Spleen (tissue), 11 donors: Measurements from ENCODE around the gene TIMM17B. TPM values are rescaled to one million over a fixed set of nuclear protein-coding genes. Genes with fewer than 3 reads are reported as not detected.
A peak's percentile ranks its signal among the peaks of the same experiment; 100 is the strongest.

Experiments used
- DNase-seq: peaks from one replicate; pipeline ENCODE4 v3.0.0-alpha.2; 2020
- H3K27ac ChIP-seq, 8 donors: fragments of 200-600 bp; sonication (generic) in 7 of 8; 1 replicate in 4 of 8; 2 replicates in 4 of 8; pipeline versions ENCODE4 v1.5.0 to v1.8.0; 2016 to 2021; ENCODE audit warnings: inconsistent platforms in 4 of 8, mild to moderate bottlenecking in 4 of 8, moderate library complexity in 1 of 8
- H3K27me3 ChIP-seq, 7 donors: fragments of 200-600 bp; sonication (generic) in 6 of 7; replicated peaks in 1 of 7; 1 replicate in 4 of 7; 2 replicates in 3 of 7; pipeline versions ENCODE4 v1.5.0 to v1.8.0; 2016 to 2021; ENCODE audit warnings: inconsistent platforms in 3 of 7, mild to moderate bottlenecking in 1 of 7
- H3K36me3 ChIP-seq, 6 donors: fragments of 200-600 bp; sonication (generic) in 5 of 6; 1 replicate in 4 of 6; 2 replicates in 2 of 6; pipeline versions ENCODE4 v1.5.0 to v1.8.0; 2016 to 2021; ENCODE audit warnings: inconsistent platforms in 2 of 6
- H3K4me1 ChIP-seq, 6 donors: fragments of 200-600 bp; sonication (generic) in 5 of 6; 1 replicate in 3 of 6; 2 replicates in 3 of 6; pipeline versions ENCODE4 v1.5.0 to v1.8.0; 2016 to 2021; ENCODE audit warnings: inconsistent platforms in 3 of 6
- H3K4me3 ChIP-seq, 8 donors: fragments of 200-600 bp; sonication (generic) in 7 of 8; 1 replicate in 4 of 8; 2 replicates in 4 of 8; pipeline versions ENCODE4 v1.5.0 to v1.8.0; 2016 to 2021; ENCODE audit warnings: inconsistent platforms in 4 of 8, mild to moderate bottlenecking in 4 of 8, moderate library complexity in 2 of 8
- H3K9me3 ChIP-seq, 8 donors: fragments of 200-600 bp; sonication (generic) in 7 of 8; 1 replicate in 4 of 8; 2 replicates in 4 of 8; pipeline versions ENCODE4 v1.5.0 to v1.8.0; 2016 to 2021; ENCODE audit warnings: inconsistent platforms in 4 of 8
- POLR2A ChIP-seq, 3 donors: fragments of 450-650 bp; IDR thresholded peaks; one replicate each; pipeline ENCODE4 v1.5.1; 2017; ENCODE audit warnings: antibody characterized with exemption in 3 of 3, mild to moderate bottlenecking in 1 of 3
- POLR2AphosphoS5 ChIP-seq, 3 donors: sonication (generic); formaldehyde crosslinking; IDR thresholded peaks; one replicate each; pipeline ENCODE4 v1.5.1; 2017; ENCODE audit warnings: antibody characterized with exemption in 3 of 3
- WGBS, 5 donors: extraction: QIAGEN DNeasy Blood & Tissue Kit in 3 of 5; methylation state at CpG; one replicate each; pipeline versions ENCODE4 v1.1.5 to v1.1.7; 2013 to 2018; 5-methylcytosine and 5-hydroxymethylcytosine counted together
- intact Hi-C: fragments of 100-400 bp; cut with DNase I; formaldehyde crosslinking; loops from one replicate; pipeline ENCODE4 v1.15.0; 2023; ENCODE audit warnings: low total_unique reads
- polyA plus RNA-seq, 3 donors: library from polyadenylated mRNA; stranded (reverse); fragments of 200-250 nt; gene quantifications; one replicate each; pipeline ENCODE4 v1.2.1, GENCODE V29; 2013
- total RNA-seq, 7 donors: library from RNA; depleted of rRNA in 3 of 7; stranded (reverse); fragments of >200 nt in 3 of 7; fragmentation: NEBNext Ultra II Directional in 4 of 7; extraction: Animal tissue kit (Norgen Biotek cat#: 25700) in 4 of 7; gene quantifications; one replicate each; pipeline versions ENCODE4 v1.1.0 to v1.2.1, GENCODE V29; 2016 to 2021
- TF ChIP-seq, protein P1 (sequence below), 11 experiments: fragments of 200-600 bp in 7 of 11; fragments of 450-650 bp in 4 of 11; sonication (generic) in 4 of 11; IDR thresholded peaks in 8 of 11; conservative IDR thresholded peaks in 3 of 11; 1 replicate in 7 of 11; 2 replicates in 4 of 11; pipeline versions ENCODE4 v1.4.0 to v1.8.0; 2016 to 2021; ENCODE audit warnings: antibody characterized with exemption in 11 of 11, inconsistent platforms in 4 of 11, mild to moderate bottlenecking in 1 of 11
- donor health status: healthy with polysubstance abuse.
- donor health status: DM: no; HTN: no; CAD: no; lungs with moderate emphysema.
- donor health status: DM: no; HTN: no; CAD: no.
- donor health status: Bipolar disorder and iron deficiency.
- donor health status: healthy.
- donor health status: DM: no; HTN: no; CAD: no.
- donor health status: DM: yes; HTN: yes; CAD: no.

The TIMM17B gene
- total and polyA plus RNA-seq, 10 donors, result 29.3 to 68.8 (median 39.5) TPM

- DNase-seq, result no peak
- Histone ChIP-seq H3K4me1 (peaks cover 27 to 69% (median 58%) of the 10 kb centered on the region in 6 donors), H3K4me3 (no peak overlapping the region), H3K27me3 (no peaks in the 10 kb centered on the region), H3K9me3 (peaks cover 0 to 4% (median 0%) of the 10 kb centered on the region in 8 donors), H3K27ac (peak overlapping the region in 6 of 8 donors; percentile 26 to 94 (median 90)), H3K36me3 (peaks cover 0 to 55% (median 15%) of the 10 kb centered on the region in 6 donors)
- no peak for TF ChIP-seq POLR2A (IDR thresholded peaks at IDR 0.05)
- TF ChIP-seq POLR2AphosphoS5 (IDR thresholded peaks at IDR 0.05), result peak in 1 of 3 donors; percentile 7
- intact Hi-C loops, result no loop called here
- WGBS, 5 donors, result 70 to 79% (median 71%) methylated on average over 7 of the region's 7 CpGs
These were observed 37.2 kb upstream of the TIMM17B start for GRCh38 chrX:48934581-48935300.

DNA sequence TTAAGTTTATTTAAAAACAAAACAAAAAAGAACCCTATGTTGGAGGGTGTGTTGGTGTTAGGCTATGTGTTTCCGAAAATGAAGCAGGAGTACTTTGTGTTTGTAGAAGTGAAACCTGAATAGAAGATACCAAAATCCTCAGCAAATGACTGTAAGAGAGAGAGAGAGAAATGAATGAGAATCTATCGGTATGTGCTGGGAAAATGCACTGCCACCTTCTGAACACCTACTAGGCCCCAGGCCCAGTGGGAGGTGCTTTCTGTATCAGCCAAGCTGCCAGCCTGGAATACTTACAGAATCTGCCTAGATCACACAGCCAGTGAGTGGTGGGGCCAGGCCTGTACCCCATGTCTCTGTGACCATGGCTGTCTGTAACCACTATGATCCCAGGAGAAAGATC is 36.2 kb upstream of the TIMM17B start:
- H3K27ac ChIP-seq, result peak overlapping the region in 7 of 8 donors; percentile 15 to 94 (median 90)
- TF ChIP-seq POLR2AphosphoS5 (IDR thresholded peaks at IDR 0.05) (no peak), POLR2A (IDR thresholded peaks at IDR 0.05) (no peak)
- TF ChIP-seq, protein P1, sequence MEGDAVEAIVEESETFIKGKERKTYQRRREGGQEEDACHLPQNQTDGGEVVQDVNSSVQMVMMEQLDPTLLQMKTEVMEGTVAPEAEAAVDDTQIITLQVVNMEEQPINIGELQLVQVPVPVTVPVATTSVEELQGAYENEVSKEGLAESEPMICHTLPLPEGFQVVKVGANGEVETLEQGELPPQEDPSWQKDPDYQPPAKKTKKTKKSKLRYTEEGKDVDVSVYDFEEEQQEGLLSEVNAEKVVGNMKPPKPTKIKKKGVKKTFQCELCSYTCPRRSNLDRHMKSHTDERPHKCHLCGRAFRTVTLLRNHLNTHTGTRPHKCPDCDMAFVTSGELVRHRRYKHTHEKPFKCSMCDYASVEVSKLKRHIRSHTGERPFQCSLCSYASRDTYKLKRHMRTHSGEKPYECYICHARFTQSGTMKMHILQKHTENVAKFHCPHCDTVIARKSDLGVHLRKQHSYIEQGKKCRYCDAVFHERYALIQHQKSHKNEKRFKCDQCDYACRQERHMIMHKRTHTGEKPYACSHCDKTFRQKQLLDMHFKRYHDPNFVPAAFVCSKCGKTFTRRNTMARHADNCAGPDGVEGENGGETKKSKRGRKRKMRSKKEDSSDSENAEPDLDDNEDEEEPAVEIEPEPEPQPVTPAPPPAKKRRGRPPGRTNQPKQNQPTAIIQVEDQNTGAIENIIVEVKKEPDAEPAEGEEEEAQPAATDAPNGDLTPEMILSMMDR (IDR thresholded peaks at IDR 0.05 in 8 of 11, conservative IDR thresholded peaks at IDR 0.05 in 3 of 11), result no peak
- H3K27me3 ChIP-seq, result no peaks in the 10 kb centered on the region
- H3K36me3 ChIP-seq, result peaks cover 0 to 63% (median 16%) of the 10 kb centered on the region in 6 donors
- intact Hi-C loops, result no loop called here
- H3K4me1 ChIP-seq, result peaks cover 18 to 59% (median 48%) of the 10 kb centered on the region in 6 donors
- DNase-seq, result no peak
- H3K9me3 ChIP-seq, result peaks cover 0 to 4% (median 0%) of the 10 kb centered on the region in 8 donors
- no peak overlapping the region for H3K4me3 ChIP-seq
- WGBS, 5 donors, result 59 to 73% (median 69%) methylated on average over 2 of the region's 2 CpGs

- 54 to 75% (median 62%) methylated on average over 2 of the region's 2 CpGs for WGBS, 5 donors
- H3K9me3 ChIP-seq, result peaks cover 0 to 4% (median 0%) of the 10 kb centered on the region in 8 donors
- H3K4me3 ChIP-seq, result no peak overlapping the region
- DNase-seq, result no peak
- H3K4me1 ChIP-seq, result peaks cover 0 to 30% (median 6%) of the 10 kb centered on the region in 6 donors
- peak overlapping the region in 3 of 8 donors; percentile 23 to 54 (median 49) for H3K27ac ChIP-seq
- TF ChIP-seq, protein P1 (IDR thresholded peaks at IDR 0.05 in 8 of 11, conservative IDR thresholded peaks at IDR 0.05 in 3 of 11), result no peak
- TF ChIP-seq POLR2AphosphoS5 (IDR thresholded peaks at IDR 0.05), result no peak
- no peak for TF ChIP-seq POLR2A (IDR thresholded peaks at IDR 0.05)
- intact Hi-C loops, result no loop called here
- H3K27me3 ChIP-seq, result no peaks in the 10 kb centered on the region
- peaks cover 0 to 83% (median 20%) of the 10 kb centered on the region in 6 donors for H3K36me3 ChIP-seq
These were observed 30.3 kb upstream of the TIMM17B start for GRCh38 chrX:48927736-48928382.

DNA sequence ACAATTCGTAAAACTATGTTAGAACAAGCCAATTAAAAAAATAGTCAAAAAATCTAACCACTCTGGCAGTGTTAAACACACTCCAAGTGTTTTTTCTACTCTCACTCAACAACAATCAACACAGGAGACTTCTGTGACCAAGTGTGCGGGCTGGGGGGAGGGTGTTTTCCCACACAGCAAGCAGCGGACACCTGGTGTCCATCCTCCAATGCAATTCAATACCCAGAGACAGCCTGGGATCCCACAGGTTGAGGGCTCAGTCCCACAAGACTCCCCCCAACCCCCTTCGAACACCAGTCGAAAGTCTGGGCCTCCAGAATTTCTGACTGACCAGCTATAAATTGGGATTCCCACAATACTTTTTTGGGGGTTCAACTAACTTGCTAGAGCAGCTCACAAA is 29.6 kb upstream of the TIMM17B start:
- peak; percentile 30 for DNase-seq
- Histone ChIP-seq H3K4me1 (peaks cover 0 to 35% (median 6%) of the 10 kb centered on the region in 6 donors), H3K36me3 (peaks cover 0 to 83% (median 26%) of the 10 kb centered on the region in 6 donors), H3K9me3 (no peaks in the 10 kb centered on the region), H3K27me3 (no peaks in the 10 kb centered on the region), H3K4me3 (no peak overlapping the region), H3K27ac (peak overlapping the region in 2 of 8 donors; percentile 23 to 54)
- intact Hi-C loops, result no loop called here
- WGBS, 5 donors, result 68 to 96% (median 90%) methylated on average over 5 of the region's 5 CpGs
- TF ChIP-seq POLR2A (IDR thresholded peaks at IDR 0.05) (no peak), POLR2AphosphoS5 (IDR thresholded peaks at IDR 0.05) (no peak)
- TF ChIP-seq, protein P1 (IDR thresholded peaks at IDR 0.05 in 8 of 11, conservative IDR thresholded peaks at IDR 0.05 in 3 of 11), result no peak
